ENCODE results near the gene ATAD1.
"Not testable (repeated sequence)": the region's sequence is repeated elsewhere in the genome, so short reads cannot be mapped to it uniquely, and the experiment has no call there.

The ATAD1 gene

DNA sequence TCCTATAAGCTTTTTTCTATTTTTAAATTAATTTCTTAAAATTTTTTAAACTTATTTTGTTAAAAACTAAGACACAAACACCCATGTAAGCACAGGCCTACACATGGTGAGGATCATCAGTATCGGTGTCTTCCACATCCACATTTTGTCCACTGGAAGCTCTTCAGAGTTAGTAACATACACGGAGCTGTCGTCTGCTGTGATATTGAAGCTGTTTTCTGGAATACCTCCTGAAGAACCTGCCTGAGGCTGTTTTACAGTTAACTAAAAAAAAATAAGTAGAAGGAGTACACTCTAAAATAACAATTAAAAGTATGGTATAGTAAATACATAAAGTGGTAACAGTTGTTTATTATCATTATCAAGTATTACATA lies 27.6 kb upstream of the ATAD1 start:
- no peak for DNase-seq

DNA sequence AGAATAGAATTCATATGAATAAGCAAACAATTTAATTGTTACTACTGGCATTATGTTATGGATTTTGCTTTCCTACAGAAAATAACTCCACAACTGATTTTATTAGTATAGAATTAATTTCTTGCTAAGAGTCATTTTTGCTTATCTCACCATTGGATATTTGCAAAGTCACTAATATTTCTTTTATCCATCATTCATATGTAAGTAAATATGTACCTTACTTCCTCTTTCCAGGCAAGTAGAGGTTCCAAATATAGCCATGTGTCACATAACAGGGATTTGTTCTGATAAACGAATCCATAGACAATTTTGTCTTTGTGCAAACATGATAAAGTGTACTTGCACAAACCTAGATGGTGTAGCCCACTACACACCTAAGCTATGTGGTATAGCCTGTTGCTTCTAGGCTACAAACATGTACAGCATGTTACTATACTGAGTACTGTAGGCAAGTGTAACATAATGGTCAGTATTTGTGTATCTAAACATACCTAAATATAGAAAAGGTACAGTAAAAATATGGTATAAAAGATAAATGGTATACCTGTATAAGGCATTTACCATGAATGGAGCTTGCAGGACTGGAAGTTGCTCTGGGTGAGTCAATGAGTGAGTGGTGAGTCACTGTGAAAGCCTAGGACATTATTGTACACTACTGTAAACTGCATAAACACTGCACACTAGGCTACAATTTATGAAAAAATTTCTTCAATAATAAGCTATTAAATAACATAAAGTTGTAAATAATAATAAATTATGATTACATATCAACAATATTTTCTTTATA lies 27.0 kb upstream of the ATAD1 start:
- peak; percentile 19 for DNase-seq

GRCh38 chr10:87843714-87844113 lies 25.7 kb upstream of the ATAD1 start:
- no peak for DNase-seq

GRCh38 chr10:87842776-87843497 lies 24.9 kb upstream of the ATAD1 start:
- peak; percentile 42 for DNase-seq

- no peak for DNase-seq
Measured at GRCh38 chr10:87842220-87842641, 24.2 kb upstream of the ATAD1 start.

DNA sequence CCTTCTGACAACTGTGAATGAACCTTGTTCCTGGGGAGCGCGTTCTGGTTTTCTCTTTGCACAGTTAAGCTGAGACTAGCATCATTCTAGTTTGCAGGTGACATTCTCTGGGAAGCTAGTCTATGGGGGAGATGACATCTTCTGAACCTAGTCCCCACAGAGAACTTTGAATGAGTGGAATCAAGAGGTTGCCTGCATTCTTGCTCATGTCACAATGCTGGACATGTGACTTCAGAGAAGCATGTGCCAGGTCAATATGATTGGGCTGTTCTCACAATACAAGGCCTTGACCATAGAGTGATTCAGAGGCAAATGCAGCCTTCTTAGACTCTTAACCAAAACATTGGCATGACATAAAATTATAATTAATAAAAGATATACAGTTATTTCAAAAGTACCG lies 23.2 kb upstream of the ATAD1 start:
- DNase-seq, result no peak

- no peak for DNase-seq
Measured at GRCh38 chr10:87838650-87839049, 20.6 kb upstream of the ATAD1 start.

DNA sequence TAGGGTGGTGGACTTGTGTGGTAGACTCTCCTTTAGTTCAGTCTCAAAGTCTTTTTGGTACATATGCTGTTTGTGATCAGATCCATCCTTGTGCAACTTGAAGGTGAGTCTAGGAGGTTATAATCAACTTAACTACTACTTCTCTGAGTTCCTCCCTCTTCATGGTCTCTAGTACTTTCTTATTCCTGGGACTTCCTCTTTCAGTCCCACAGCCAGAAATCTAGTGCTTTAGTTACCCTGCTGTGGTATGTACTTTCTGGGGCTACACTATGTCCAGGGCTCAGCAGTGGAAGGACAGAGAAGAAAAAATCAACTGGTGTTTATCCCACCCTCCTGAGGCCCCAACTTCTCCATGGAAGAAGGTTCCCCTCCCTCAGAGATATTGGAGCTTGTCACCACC lies 19.4 kb upstream of the ATAD1 start:
- peak; percentile 78 for DNase-seq

GRCh38 chr10:87836098-87836497 lies 18.1 kb upstream of the ATAD1 start:
- DNase-seq, result no peak

GRCh38 chr10:87829986-87830729 lies 12.1 kb upstream of the ATAD1 start:
- no peak for DNase-seq

GRCh38 chr10:87829051-87829450 lies 11.0 kb upstream of the ATAD1 start:
- not testable (repeated sequence) for DNase-seq

DNA sequence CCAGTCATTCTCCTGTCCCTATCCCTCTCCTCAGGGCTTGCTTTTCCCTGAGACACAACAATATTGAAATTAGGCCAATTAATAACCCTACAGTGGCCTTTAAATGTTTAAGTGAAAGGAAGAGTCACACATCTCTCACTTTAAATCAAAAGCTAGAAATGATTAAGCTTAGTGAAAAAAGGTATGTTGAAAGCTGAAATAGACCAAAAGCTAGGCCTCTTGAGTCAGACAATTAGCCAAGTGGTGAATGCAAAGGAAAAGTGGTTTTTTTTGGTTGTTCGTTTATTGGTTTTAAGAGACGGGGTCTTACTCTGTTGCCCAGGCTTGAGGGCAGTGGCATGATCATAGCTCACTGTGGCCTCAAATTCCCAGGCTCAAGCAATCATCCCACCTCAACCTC lies 9.7 kb upstream of the ATAD1 start:
- no peak for DNase-seq

DNA sequence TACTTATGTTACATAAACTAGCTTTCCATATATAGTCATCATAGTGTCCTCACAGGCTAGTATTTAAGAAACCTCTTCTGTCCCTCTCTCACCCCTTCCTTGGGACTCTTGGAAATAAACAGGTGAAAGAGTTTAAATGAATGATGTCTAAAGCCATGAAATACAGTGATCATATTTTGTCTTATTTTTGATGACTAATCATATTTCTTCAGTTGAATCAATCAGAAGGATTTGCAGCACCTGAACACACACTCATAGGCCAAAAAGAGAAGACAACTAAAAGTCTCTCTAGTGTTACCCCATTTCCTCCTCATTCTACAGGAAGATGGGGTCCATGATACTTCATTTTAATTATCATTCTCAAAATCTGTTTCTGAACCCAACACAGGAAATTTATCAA lies 8.6 kb upstream of the ATAD1 start:
- no peak for DNase-seq

GRCh38 chr10:87819289-87819585 lies 1.2 kb upstream of the ATAD1 start:
- DNase-seq, result no peak

- DNase-seq, result peak; percentile 17
Measured at GRCh38 chr10:87818505-87819288, 671 bp upstream of the ATAD1 start.

GRCh38 chr10:87816898-87817608 lies 973 bp downstream of the ATAD1 start:
- DNase-seq, result no peak

- DNase-seq, result peak; percentile 16
Measured at GRCh38 chr10:87816163-87816897, 1.7 kb downstream of the ATAD1 start.

- DNase-seq, result no peak
Measured at GRCh38 chr10:87804939-87805569, 13.0 kb downstream of the ATAD1 start.

DNA sequence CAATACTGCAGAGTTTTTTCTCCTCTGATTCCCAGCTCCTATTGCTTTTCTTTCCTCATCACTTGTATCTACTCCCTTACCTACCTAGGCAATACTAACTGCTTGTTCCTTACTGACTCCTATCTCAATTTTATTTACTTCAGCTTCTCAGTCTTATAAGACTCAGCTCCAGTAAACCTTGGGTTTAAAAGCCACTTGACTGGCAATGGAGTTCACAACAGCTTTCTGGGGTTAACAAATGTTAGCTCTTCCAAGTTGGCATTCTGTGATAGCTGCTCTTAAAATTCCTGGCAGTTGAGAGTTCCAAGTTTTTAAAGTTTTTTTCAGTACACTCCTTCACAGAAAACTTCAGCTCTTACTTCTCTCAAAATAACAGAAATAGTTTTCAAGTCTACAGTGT lies 14.2 kb downstream of the ATAD1 start:
- DNase-seq, result no peak

GRCh38 chr10:87803328-87803727 lies 14.7 kb downstream of the ATAD1 start:
- no peak for DNase-seq

GRCh38 chr10:87801813-87802435 lies 16.1 kb downstream of the ATAD1 start:
- peak; percentile 3 for DNase-seq

All from MV-4-11 (cell line).